IMR-90 (cell line): Measurements from ENCODE around the gene TSSK3.

Experiments used
- BHLHE40 ChIP-seq: fragments of 150-350 bp; IDR thresholded peaks from 2 replicates; pipeline ENCODE4 v1.6.1; 2016; ENCODE audit warnings: mild to moderate bottlenecking, low read depth, low read length
- FOS ChIP-seq: fragments of 150-350 bp; IDR thresholded peaks from 2 replicates; pipeline ENCODE4 v1.6.1; 2016; ENCODE audit warnings: low read depth, low read length
- MXI1 ChIP-seq: IDR thresholded peaks from 2 replicates; pipeline ENCODE4 v1.6.1; 2012; ENCODE audit warnings: low read depth, mild to moderate bottlenecking, low read length, moderate library complexity, borderline replicate concordance
- POLR2A ChIP-seq: IDR thresholded peaks from 2 replicates; pipeline ENCODE4 v1.6.1; 2012; ENCODE audit warnings: mild to moderate bottlenecking, low read depth, low read length
- RAD21 ChIP-seq: IDR thresholded peaks from 2 replicates; pipeline ENCODE4 v1.6.1; 2012; ENCODE audit warnings: low read length, improper control_type of control experiment
- RCOR1 ChIP-seq: IDR thresholded peaks from 2 replicates; pipeline ENCODE4 v1.6.1; 2012; ENCODE audit warnings: mild to moderate bottlenecking, low read length, improper control_type of control experiment; ENCODE audit not compliant: insufficient replicate concordance
- TF ChIP-seq, protein P1 (sequence below): conservative IDR thresholded peaks from 2 replicates; pipeline ENCODE4 v1.5.1; 2012; ENCODE audit warnings: mild to moderate bottlenecking, low read depth, low read length, improper control_type of control experiment

DNA sequence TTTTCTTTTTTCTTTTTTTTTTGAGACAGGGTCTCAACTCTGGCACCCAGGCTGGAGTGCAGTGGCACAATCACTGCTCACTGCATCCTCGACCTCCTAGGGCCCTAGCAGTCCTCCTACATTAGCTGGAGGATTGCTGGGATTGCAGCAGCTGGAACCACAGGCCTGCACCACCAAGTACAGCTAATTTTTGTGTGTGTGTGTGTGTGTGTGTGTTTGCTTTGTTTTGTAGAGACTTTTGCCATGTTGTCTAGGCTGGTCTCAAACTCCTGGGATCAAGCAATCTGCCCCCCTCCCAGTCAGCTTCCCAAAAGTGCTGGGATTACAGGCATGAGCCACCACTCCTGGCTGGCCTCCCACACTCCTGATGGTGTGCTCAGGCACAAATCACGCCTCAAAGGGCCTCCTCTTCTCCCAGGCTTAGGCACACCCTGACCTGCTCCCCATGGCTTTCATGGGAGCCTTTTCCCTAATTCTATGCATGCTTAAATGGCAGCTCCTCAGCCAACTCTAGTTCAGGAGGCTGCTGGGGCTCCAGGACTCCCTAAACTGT, 9.4 kb upstream of the TSSK3 start:
- TF ChIP-seq, protein P1, sequence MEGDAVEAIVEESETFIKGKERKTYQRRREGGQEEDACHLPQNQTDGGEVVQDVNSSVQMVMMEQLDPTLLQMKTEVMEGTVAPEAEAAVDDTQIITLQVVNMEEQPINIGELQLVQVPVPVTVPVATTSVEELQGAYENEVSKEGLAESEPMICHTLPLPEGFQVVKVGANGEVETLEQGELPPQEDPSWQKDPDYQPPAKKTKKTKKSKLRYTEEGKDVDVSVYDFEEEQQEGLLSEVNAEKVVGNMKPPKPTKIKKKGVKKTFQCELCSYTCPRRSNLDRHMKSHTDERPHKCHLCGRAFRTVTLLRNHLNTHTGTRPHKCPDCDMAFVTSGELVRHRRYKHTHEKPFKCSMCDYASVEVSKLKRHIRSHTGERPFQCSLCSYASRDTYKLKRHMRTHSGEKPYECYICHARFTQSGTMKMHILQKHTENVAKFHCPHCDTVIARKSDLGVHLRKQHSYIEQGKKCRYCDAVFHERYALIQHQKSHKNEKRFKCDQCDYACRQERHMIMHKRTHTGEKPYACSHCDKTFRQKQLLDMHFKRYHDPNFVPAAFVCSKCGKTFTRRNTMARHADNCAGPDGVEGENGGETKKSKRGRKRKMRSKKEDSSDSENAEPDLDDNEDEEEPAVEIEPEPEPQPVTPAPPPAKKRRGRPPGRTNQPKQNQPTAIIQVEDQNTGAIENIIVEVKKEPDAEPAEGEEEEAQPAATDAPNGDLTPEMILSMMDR, result no peak
- TF ChIP-seq POLR2A (no peak), RAD21 (no peak), MXI1 (no peak), RCOR1 (no peak), BHLHE40 (no peak), FOS (no peak)
